Measurements from ENCODE around the gene HDAC4.

DNA sequence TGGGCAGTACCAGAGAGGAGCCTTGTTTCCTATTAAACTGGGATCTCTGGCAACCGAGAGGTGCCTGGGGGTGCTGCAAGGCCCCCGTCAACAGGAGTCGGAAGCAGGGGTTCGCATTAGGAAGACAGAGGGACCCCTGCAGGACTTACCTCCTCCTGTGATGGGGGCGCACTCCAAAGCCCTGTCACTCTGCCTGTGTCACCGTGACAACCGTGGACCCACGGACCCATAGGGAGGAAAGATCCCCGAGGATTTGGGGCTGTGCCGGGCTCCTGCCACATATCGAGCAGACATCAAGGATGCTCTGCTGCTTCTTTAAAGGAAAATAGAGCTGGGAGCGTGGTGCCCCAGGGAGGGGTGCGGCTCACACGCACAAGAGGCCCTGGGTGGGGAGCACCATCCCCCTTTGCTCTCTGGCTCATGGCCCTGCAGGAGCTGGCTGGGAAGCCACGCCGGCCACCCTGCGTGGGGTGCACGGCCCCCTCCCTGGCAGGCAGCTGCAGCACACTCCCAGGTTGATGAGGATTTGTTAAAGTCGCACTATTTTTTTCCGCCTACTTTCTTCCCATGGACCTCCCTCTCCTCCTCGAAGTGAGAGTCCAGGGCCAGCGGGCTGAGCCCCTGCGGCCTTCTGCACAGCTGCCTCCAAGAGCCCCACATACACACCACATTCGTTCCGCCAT is 385.5 kb downstream of the HDAC4 start:
- TF ChIP-seq, protein P1, sequence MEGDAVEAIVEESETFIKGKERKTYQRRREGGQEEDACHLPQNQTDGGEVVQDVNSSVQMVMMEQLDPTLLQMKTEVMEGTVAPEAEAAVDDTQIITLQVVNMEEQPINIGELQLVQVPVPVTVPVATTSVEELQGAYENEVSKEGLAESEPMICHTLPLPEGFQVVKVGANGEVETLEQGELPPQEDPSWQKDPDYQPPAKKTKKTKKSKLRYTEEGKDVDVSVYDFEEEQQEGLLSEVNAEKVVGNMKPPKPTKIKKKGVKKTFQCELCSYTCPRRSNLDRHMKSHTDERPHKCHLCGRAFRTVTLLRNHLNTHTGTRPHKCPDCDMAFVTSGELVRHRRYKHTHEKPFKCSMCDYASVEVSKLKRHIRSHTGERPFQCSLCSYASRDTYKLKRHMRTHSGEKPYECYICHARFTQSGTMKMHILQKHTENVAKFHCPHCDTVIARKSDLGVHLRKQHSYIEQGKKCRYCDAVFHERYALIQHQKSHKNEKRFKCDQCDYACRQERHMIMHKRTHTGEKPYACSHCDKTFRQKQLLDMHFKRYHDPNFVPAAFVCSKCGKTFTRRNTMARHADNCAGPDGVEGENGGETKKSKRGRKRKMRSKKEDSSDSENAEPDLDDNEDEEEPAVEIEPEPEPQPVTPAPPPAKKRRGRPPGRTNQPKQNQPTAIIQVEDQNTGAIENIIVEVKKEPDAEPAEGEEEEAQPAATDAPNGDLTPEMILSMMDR (IDR thresholded peaks at IDR 0.05; ENCODE audit: low read length), result no peak
- TF ChIP-seq EZH2 (IDR thresholded peaks at IDR 0.05; ENCODE audit: borderline replicate concordance, low read length), result no peak
